ENCODE data around the gene ADAM12.
"Not testable (repeated sequence)": the region's sequence is repeated elsewhere in the genome, so short reads cannot be mapped to it uniquely, and the experiment has no call there.

DNA sequence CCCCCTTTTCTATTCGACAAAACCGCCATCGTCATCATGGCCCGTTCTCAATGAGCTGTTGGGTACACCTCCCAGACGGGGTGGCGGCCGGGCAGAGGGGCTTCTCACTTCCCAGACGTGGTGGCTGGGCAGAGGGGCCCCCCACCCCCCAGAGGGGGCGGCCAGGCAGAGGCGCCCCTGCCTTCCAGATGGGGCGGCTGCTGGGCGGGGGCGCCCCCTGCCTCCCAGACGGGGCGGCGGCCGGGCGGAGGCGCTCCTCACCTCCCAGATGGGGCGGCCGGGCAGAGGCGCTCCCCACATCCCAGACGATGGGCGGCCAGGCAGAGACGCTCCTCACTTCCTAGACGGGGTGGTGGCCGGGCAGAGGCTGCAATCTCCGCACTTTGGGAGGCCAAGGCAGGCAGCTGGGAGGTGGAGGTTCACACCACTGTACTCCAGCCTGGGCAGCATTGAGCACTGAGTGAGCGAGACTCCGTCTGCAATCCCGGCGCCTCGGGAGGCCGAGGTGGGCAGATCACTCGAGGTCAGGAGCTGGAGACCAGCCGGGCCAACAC is 418.1 kb downstream of the ADAM12 start:
- TF ChIP-seq, protein P1, sequence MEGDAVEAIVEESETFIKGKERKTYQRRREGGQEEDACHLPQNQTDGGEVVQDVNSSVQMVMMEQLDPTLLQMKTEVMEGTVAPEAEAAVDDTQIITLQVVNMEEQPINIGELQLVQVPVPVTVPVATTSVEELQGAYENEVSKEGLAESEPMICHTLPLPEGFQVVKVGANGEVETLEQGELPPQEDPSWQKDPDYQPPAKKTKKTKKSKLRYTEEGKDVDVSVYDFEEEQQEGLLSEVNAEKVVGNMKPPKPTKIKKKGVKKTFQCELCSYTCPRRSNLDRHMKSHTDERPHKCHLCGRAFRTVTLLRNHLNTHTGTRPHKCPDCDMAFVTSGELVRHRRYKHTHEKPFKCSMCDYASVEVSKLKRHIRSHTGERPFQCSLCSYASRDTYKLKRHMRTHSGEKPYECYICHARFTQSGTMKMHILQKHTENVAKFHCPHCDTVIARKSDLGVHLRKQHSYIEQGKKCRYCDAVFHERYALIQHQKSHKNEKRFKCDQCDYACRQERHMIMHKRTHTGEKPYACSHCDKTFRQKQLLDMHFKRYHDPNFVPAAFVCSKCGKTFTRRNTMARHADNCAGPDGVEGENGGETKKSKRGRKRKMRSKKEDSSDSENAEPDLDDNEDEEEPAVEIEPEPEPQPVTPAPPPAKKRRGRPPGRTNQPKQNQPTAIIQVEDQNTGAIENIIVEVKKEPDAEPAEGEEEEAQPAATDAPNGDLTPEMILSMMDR (IDR thresholded peaks at IDR 0.05), result not testable (repeated sequence)
- not testable (repeated sequence) for TF ChIP-seq POLR2A, POLR2AphosphoS5 (IDR thresholded peaks at IDR 0.05)

All from sigmoid colon (tissue), 4 donors.